Neutrophil (primary cell): ENCODE data around the gene PRKG1.

Source experiments
- H3K27ac ChIP-seq: fragments of 200-600 bp; sonication (generic); 2 replicates; pipeline ENCODE4 v1.5.1; 2016; ENCODE audit warnings: mild to moderate bottlenecking, moderate library complexity
- H3K27me3 ChIP-seq: fragments of 200-600 bp; sonication (generic); 2 replicates; pipeline ENCODE4 v1.6.0; 2016; ENCODE audit warnings: mild to moderate bottlenecking
- H3K36me3 ChIP-seq: fragments of 200-600 bp; sonication (generic); 2 replicates; pipeline ENCODE4 v1.5.1; 2017
- H3K4me1 ChIP-seq, 2 experiments: fragments of 200-600 bp in 1 of 2; sonication (generic) in 1 of 2; 1 replicate in 1 of 2; 2 replicates in 1 of 2; pipeline versions ENCODE4 v1.5.1 to v1.6.1; 2013 to 2016; ENCODE audit warnings: low read depth in 1 of 2, low read length in 1 of 2, mild to moderate bottlenecking in 1 of 2, moderate library complexity in 1 of 2; ENCODE audit not compliant: control insufficient read depth in 1 of 2, insufficient read depth in 1 of 2
- H3K4me3 ChIP-seq, 2 experiments: fragments of 200-600 bp in 1 of 2; sonication (generic) in 1 of 2; 1 replicate in 1 of 2; 2 replicates in 1 of 2; pipeline ENCODE4 v1.5.1; 2013 to 2016; ENCODE audit warnings: low read depth in 1 of 2, low read length in 1 of 2, mild to moderate bottlenecking in 1 of 2, moderate library complexity in 1 of 2
- H3K9me3 ChIP-seq: fragments of 200-600 bp; sonication (generic); 2 replicates; pipeline ENCODE4 v1.5.1; 2016
- CTCF ChIP-seq: fragments of 200-600 bp; sonication (generic); IDR thresholded peaks from 2 replicates; pipeline ENCODE4 v1.5.1; 2016; ENCODE audit warnings: antibody characterized with exemption

Gene PRKG1

GRCh38 chr10:51886438-51887068 is 812.3 kb downstream of the PRKG1 start:
- Histone ChIP-seq H3K9me3 (no peaks in the 10 kb centered on the region), H3K4me3 (no peak overlapping the region), H3K27ac (no peak overlapping the region), H3K27me3 (no peaks in the 10 kb centered on the region), H3K36me3 (no peaks in the 10 kb centered on the region), H3K4me1 (no peaks in the 10 kb centered on the region)
- no peak for TF ChIP-seq CTCF

- no peak overlapping the region for H3K27ac ChIP-seq
- no peak for TF ChIP-seq CTCF
- H3K4me1 ChIP-seq = no peaks in the 10 kb centered on the region
- no peaks in the 10 kb centered on the region for H3K36me3 ChIP-seq
- H3K27me3 ChIP-seq = no peaks in the 10 kb centered on the region
- no peaks in the 10 kb centered on the region for H3K9me3 ChIP-seq
- no peak overlapping the region for H3K4me3 ChIP-seq
Measured at GRCh38 chr10:51888263-51888662, 814.0 kb downstream of the PRKG1 start.

- no peak for TF ChIP-seq CTCF
- Histone ChIP-seq H3K27me3 (no peaks in the 10 kb centered on the region), H3K4me1 (no peaks in the 10 kb centered on the region), H3K4me3 (no peak overlapping the region), H3K9me3 (no peaks in the 10 kb centered on the region), H3K27ac (no peak overlapping the region), H3K36me3 (no peaks in the 10 kb centered on the region)
Measured at GRCh38 chr10:51892313-51892712, 818.0 kb downstream of the PRKG1 start.

GRCh38 chr10:51892965-51893658 is 818.8 kb downstream of the PRKG1 start:
- Histone ChIP-seq H3K27ac (no peak overlapping the region), H3K4me1 (no peaks in the 10 kb centered on the region), H3K4me3 (no peak overlapping the region), H3K27me3 (no peaks in the 10 kb centered on the region), H3K36me3 (no peaks in the 10 kb centered on the region), H3K9me3 (no peaks in the 10 kb centered on the region)
- TF ChIP-seq CTCF = no peak

- no peaks in the 10 kb centered on the region for H3K9me3 ChIP-seq
- H3K27me3 ChIP-seq = no peaks in the 10 kb centered on the region
- TF ChIP-seq CTCF = no peak
- H3K4me1 ChIP-seq = no peaks in the 10 kb centered on the region
- no peak overlapping the region for H3K4me3 ChIP-seq
- no peaks in the 10 kb centered on the region for H3K36me3 ChIP-seq
- no peak overlapping the region for H3K27ac ChIP-seq
Measured at GRCh38 chr10:51894771-51895578, 820.7 kb downstream of the PRKG1 start.
